SU-DHL-6 (cell line): ENCODE data around the gene FARP2.

Experiments used
- H2AFZ ChIP-seq: fragments of 200-600 bp; sonication (generic); 2 replicates; pipeline ENCODE4 v1.6.1; 2014; ENCODE audit warnings: low read depth, mild to moderate bottlenecking, moderate library complexity, mixed read lengths, antibody characterized with exemption, low read length; ENCODE audit not compliant: severe bottlenecking
- H3F3A ChIP-seq: fragments of 200-600 bp; shearing (Covaris generic); 2 replicates; pipeline ENCODE4 v1.6.0; 2016; ENCODE audit warnings: antibody characterized with exemption, mild to moderate bottlenecking; ENCODE audit not compliant: insufficient read depth
- H3K27ac ChIP-seq: fragments of 200-600 bp; sonication (generic); 2 replicates; pipeline ENCODE4 v1.5.1; 2016; ENCODE audit warnings: low read depth, mild to moderate bottlenecking, low read length, moderate library complexity, mixed read lengths
- H3K27me3 ChIP-seq: fragments of 200-600 bp; sonication (generic), shearing (Covaris generic); 2 replicates; pipeline ENCODE4 v1.6.0; 2014; ENCODE audit warnings: mild to moderate bottlenecking, low read length
- H3K36me3 ChIP-seq: fragments of 200-600 bp; sonication (generic); 2 replicates; pipeline ENCODE4 v1.6.1; 2014; ENCODE audit warnings: mild to moderate bottlenecking, low read length, mixed read lengths
- H3K4me2 ChIP-seq: fragments of 300-600, 200-600 bp; shearing (Covaris generic), sonication (generic); 2 replicates; pipeline ENCODE4 v1.6.0; 2014; ENCODE audit warnings: low read length, low read depth, mild to moderate bottlenecking; ENCODE audit not compliant: poor library complexity, severe bottlenecking
- H3K4me3 ChIP-seq: fragments of 200-600 bp; sonication (generic); 2 replicates; pipeline ENCODE4 v1.5.1; 2014; ENCODE audit warnings: antibody characterized with exemption, low read length, mild to moderate bottlenecking, mixed read lengths; ENCODE audit not compliant: insufficient read depth, poor library complexity, severe bottlenecking
- H3K79me2 ChIP-seq: fragments of 200-600 bp; sonication (generic); 2 replicates; pipeline ENCODE4 v1.6.1; 2014; ENCODE audit warnings: mild to moderate bottlenecking, low read length, moderate library complexity; ENCODE audit not compliant: insufficient read depth
- H3K9ac ChIP-seq: fragments of 200-600 bp; sonication (generic); 2 replicates; pipeline ENCODE4 v1.7.0; 2014; ENCODE audit warnings: mild to moderate bottlenecking, low read length
- H3K9me2 ChIP-seq: fragments of 200-600 bp; sonication (generic); replicated peaks from 2 replicates; pipeline ENCODE4 v1.6.1; 2014; ENCODE audit warnings: low read length; ENCODE audit not compliant: insufficient read depth
- H3K9me3 ChIP-seq: fragments of 200-600 bp; sonication (generic); 2 replicates; pipeline ENCODE4 v1.6.1; 2014; ENCODE audit warnings: low read length, mixed read lengths; ENCODE audit not compliant: insufficient read depth
- H4K20me1 ChIP-seq: fragments of 200-600 bp; sonication (generic); 2 replicates; pipeline ENCODE4 v1.6.1; 2014; ENCODE audit warnings: low read depth, mild to moderate bottlenecking, antibody characterized with exemption, low read length, moderate library complexity, mixed read lengths
- EZH2phosphoT487 ChIP-seq: fragments of 200-600 bp; sonication (generic), shearing (Covaris generic); conservative IDR thresholded peaks from 2 replicates; pipeline ENCODE4 v1.6.1; 2018; ENCODE audit warnings: mild to moderate bottlenecking, antibody characterized with exemption, low read length, moderate library complexity, mixed read lengths
- TF ChIP-seq, protein P1 (sequence below): fragments of 200-600 bp; sonication (generic); IDR thresholded peaks from one replicate; pipeline ENCODE4 v1.5.1; 2017; ENCODE audit warnings: antibody characterized with exemption, mild to moderate bottlenecking, low read length, moderate library complexity; ENCODE audit not compliant: insufficient read depth, poor library complexity, severe bottlenecking

FARP2 gene

DNA sequence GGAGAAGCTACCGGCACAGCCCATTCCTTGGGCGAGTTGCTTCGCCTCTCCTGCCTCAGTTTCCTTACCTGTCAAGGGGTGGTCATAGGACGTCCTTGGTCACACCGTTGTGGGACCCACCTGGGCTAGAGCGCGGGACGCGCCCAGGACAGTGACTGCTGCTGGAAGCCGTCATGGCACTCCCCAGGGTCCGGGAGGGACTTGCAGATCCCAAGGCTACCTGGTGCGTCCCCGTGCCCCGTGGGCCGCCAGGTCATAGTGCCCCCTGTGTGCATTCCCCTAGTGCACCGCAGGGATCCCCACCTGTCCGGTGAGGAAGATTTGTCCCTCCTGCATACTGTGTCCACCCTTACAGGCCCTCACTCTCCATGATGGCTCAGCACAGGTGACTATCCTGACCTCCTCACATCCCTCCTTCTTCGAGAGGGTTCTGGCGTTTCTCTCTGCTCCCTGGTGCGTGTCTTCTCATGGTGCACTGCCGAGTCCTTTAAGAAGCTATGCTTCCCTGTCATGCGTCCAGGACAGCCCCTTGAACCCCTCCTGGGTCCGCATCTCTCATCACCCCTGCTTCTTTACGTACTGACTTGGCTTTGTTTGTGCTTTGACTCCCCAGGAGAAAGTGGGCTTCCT is 153.2 kb downstream of the FARP2 start:
- H3K9me2 ChIP-seq, result no peaks in the 10 kb centered on the region
- H3K27me3 ChIP-seq, result no peaks in the 10 kb centered on the region
- peaks cover 13% of the 10 kb centered on the region for H3K79me2 ChIP-seq
- H3K9me3 ChIP-seq, result no peaks in the 10 kb centered on the region
- no peak overlapping the region for H3K9ac ChIP-seq
- H3F3A ChIP-seq, result no peaks in the 10 kb centered on the region
- H3K27ac ChIP-seq, result no peak overlapping the region
- H2AFZ ChIP-seq, result peak overlapping the region; percentile 95
- no peak for TF ChIP-seq EZH2phosphoT487
- TF ChIP-seq, protein P1, sequence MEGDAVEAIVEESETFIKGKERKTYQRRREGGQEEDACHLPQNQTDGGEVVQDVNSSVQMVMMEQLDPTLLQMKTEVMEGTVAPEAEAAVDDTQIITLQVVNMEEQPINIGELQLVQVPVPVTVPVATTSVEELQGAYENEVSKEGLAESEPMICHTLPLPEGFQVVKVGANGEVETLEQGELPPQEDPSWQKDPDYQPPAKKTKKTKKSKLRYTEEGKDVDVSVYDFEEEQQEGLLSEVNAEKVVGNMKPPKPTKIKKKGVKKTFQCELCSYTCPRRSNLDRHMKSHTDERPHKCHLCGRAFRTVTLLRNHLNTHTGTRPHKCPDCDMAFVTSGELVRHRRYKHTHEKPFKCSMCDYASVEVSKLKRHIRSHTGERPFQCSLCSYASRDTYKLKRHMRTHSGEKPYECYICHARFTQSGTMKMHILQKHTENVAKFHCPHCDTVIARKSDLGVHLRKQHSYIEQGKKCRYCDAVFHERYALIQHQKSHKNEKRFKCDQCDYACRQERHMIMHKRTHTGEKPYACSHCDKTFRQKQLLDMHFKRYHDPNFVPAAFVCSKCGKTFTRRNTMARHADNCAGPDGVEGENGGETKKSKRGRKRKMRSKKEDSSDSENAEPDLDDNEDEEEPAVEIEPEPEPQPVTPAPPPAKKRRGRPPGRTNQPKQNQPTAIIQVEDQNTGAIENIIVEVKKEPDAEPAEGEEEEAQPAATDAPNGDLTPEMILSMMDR, result no peak
- peak overlapping the region; percentile 26 for H3K4me2 ChIP-seq
- no peaks in the 10 kb centered on the region for H4K20me1 ChIP-seq
- H3K4me3 ChIP-seq, result no peak overlapping the region
- no peaks in the 10 kb centered on the region for H3K36me3 ChIP-seq

- H3F3A ChIP-seq, result no peaks in the 10 kb centered on the region
- no peaks in the 10 kb centered on the region for H3K9me2 ChIP-seq
- H3K4me3 ChIP-seq, result no peak overlapping the region
- H3K36me3 ChIP-seq, result no peaks in the 10 kb centered on the region
- no peaks in the 10 kb centered on the region for H3K27me3 ChIP-seq
- peaks cover 7% of the 10 kb centered on the region for H3K79me2 ChIP-seq
- TF ChIP-seq EZH2phosphoT487, result no peak
- TF ChIP-seq, protein P1, result no peak
- H3K9ac ChIP-seq, result no peak overlapping the region
- H2AFZ ChIP-seq, result no peak overlapping the region
- H3K4me2 ChIP-seq, result no peak overlapping the region
- no peaks in the 10 kb centered on the region for H3K9me3 ChIP-seq
- H4K20me1 ChIP-seq, result no peaks in the 10 kb centered on the region
- no peak overlapping the region for H3K27ac ChIP-seq
Observed at GRCh38 chr2:241511091-241511741, 155.1 kb downstream of the FARP2 start.

- Histone ChIP-seq H3K36me3 (no peaks in the 10 kb centered on the region), H3F3A (no peaks in the 10 kb centered on the region), H3K27me3 (no peaks in the 10 kb centered on the region), H3K4me2 (no peak overlapping the region), H3K9me3 (peaks cover 7% of the 10 kb centered on the region; the same call in 1 of the 2 replicates), H3K9ac (no peak overlapping the region), H3K4me3 (no peak overlapping the region), H3K9me2 (no peaks in the 10 kb centered on the region), H2AFZ (no peak overlapping the region), H3K27ac (no peak overlapping the region), H4K20me1 (no peaks in the 10 kb centered on the region), H3K79me2 (no peaks in the 10 kb centered on the region)
- TF ChIP-seq, protein P1, result no peak
- TF ChIP-seq EZH2phosphoT487, result no peak
Observed at GRCh38 chr2:241514553-241514952, 158.5 kb downstream of the FARP2 start.
